ENCODE measurements around the gene DEPDC1B.

- TF ChIP-seq CTCF (IDR thresholded peaks at IDR 0.05) (no peak), POLR2A (IDR thresholded peaks at IDR 0.05) (no peak)
Observed at GRCh38 chr5:60583616-60584015, 116.3 kb downstream of the DEPDC1B start.
